Loucy (cell line): Measurements from ENCODE around the gene DDN.

Experiments
- CTCF ChIP-seq: fragments of 200-600 bp; sonication (generic); conservative IDR thresholded peaks from 2 replicates; pipeline ENCODE4 v1.5.1; 2014; ENCODE audit warnings: mild to moderate bottlenecking, antibody characterized with exemption, low read length
- EZH2phosphoT487 ChIP-seq: fragments of 200-600 bp; IDR thresholded peaks from 2 replicates; pipeline ENCODE4 v1.6.1; 2018; ENCODE audit warnings: antibody characterized with exemption, mild to moderate bottlenecking, moderate library complexity, borderline replicate concordance

- TF ChIP-seq CTCF = no peak
- no peak for TF ChIP-seq EZH2phosphoT487
Measured at GRCh38 chr12:49046129-49046895, 47.1 kb upstream of the DDN start.
